Adrenal gland (tissue), 5 donors: ENCODE data around the gene UNC13D.

Source experiments
- POLR2A ChIP-seq, 2 donors: fragments of 450-650 bp; IDR thresholded peaks; one replicate each; pipeline ENCODE4 v1.6.1; 2017; ENCODE audit warnings: antibody characterized with exemption in 2 of 2, mild to moderate bottlenecking in 2 of 2, moderate library complexity in 1 of 2
- TF ChIP-seq, protein P1 (sequence below), 6 experiments: fragments of 450-650 bp in 4 of 6; fragments of 200-600 bp in 2 of 6; sonication (generic) in 1 of 6; IDR thresholded peaks; 1 replicate in 5 of 6; 2 replicates in 1 of 6; pipeline versions ENCODE4 v1.5.1 to v1.8.0; 2016 to 2021; ENCODE audit warnings: antibody characterized with exemption in 6 of 6, mild to moderate bottlenecking in 2 of 6, moderate library complexity in 1 of 6
- donor health status: DM: no; HTN: no; CAD: no.

DNA sequence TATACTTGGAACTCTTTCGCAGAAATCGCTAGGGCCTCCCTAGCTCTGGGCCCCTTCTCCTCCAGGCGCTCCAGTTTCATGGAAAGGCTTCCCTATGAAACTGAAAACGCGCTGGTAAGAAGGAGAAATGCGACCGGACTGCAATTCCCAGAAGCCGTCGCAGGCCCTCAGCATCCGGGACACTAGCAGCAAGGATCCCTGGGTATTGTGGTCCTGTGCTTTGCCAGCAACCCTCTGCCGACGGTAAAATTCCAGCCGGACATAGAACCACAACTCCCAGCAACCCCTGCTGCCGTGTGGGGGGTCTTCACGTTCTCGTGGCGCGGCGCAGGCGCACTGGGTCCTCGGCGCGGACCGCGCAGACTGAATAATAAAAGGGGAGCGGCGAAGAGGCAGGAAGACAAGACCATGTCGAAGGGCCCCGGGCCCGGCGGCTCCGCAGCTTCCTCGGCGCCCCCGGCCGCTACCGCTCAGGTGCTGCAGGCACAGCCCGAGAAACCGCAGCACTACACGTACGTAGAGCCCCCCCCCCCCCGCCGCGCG, 59.7 kb downstream of the UNC13D start, which contains the start of gene UNK:
- TF ChIP-seq, protein P1, sequence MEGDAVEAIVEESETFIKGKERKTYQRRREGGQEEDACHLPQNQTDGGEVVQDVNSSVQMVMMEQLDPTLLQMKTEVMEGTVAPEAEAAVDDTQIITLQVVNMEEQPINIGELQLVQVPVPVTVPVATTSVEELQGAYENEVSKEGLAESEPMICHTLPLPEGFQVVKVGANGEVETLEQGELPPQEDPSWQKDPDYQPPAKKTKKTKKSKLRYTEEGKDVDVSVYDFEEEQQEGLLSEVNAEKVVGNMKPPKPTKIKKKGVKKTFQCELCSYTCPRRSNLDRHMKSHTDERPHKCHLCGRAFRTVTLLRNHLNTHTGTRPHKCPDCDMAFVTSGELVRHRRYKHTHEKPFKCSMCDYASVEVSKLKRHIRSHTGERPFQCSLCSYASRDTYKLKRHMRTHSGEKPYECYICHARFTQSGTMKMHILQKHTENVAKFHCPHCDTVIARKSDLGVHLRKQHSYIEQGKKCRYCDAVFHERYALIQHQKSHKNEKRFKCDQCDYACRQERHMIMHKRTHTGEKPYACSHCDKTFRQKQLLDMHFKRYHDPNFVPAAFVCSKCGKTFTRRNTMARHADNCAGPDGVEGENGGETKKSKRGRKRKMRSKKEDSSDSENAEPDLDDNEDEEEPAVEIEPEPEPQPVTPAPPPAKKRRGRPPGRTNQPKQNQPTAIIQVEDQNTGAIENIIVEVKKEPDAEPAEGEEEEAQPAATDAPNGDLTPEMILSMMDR (IDR thresholded peaks at IDR 0.05): peak in 3 of 6 experiments; percentile 4 to 15 (median 11)
- peak; percentile 63 to 84 for TF ChIP-seq POLR2A (IDR thresholded peaks at IDR 0.05)
